Limb (tissue), 2 donors: ENCODE measurements around the gene CTDSP1.
A peak's percentile ranks its signal among the peaks of the same experiment; 100 is the strongest.

Experiments used
- DNase-seq, 2 donors: peaks; one replicate each; pipeline ENCODE4 v3.0.0-alpha.2; 2016; ENCODE audit errors: extremely low spot score in 2 of 2

The CTDSP1 gene

GRCh38 chr2:218398437-218399390 is 954 bp upstream of the CTDSP1 start:
- DNase-seq: peak; percentile 71 to 91

- peak; percentile 27 to 73 for DNase-seq
Measured at GRCh38 chr2:218400167-218400929, 680 bp downstream of the CTDSP1 start.

DNA sequence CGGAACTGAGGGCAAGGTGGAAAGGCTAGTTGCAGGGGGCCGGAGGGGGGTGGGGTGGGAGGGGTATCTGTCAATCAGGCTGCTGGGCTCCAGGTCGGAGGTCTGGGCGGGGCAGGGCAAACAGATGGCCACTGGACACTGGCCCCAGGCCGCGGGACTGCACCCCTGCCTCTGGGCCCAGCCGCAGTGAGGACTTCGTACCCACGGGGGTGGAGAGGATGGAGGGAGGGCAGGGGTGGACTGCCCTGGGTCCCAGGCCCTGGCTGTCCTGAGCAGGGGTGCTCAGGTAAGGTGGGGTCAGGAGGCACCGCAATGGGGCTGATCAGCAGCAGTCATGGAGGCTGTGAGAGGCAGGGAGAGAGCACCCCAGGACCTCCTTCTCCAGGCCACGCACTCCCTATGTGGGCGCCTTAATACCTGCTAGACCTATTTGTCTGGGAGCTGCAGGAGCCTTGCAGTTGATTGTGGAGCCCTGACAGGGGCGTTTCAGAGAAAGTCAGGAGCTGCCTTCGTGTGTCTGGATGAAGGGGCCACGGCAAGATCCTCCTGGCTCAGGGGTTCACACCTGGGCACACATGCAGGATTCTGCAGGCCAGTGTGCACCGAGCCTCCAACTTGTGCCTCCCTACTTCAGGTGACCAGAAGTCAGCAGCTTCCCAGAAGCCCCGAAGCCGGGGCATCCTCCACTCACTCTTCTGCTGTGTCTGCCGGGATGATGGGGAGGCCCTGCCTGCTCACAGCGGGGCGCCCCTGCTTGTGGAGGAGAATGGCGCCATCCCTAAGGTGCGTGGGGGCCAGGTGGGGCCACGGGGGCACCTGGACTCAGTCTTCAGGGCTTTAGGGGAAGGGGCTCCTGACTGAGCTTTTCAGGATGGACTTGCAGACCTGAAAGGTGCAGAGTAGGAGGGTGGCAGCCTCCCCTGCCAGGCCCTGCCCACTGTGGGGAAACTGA is 1.5 kb downstream of the CTDSP1 start:
- DNase-seq: no peak

DNA sequence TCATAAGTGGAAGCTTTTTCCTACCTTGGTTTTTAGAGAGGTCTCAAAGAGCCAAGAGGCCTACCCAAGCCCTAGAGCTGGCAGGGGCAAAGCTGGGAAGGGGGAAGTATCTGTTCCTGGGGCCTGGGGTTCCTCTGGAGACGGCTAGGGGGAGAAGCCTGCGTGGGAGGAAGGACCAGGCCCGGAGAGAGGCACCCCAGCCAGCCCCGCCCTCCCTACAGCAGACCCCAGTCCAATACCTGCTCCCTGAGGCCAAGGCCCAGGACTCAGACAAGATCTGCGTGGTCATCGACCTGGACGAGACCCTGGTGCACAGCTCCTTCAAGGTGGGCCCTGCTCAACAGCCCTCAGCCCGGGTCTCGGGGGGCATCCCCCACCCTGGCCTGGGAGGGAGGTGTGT is 2.2 kb downstream of the CTDSP1 start:
- DNase-seq: no peak

DNA sequence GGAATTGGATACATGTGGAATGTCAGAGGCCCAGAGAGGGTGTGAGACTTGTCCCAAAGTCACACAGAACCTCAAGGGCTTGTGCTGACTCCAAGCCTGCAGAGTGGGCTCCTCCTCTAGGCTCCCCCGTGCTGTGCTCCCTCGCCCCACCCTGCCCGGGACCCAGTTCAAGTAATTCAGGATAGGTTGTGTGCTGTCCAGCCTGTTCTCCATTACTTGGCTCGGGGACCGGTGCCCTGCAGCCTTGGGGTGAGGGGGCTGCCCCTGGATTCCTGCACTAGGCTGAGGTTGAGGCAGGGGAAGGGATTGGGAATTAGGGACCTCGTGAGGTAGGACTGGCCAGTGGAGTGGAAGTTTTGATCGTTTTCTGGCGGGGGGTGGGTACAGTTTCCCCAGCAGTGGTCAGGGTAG is 2.8 kb downstream of the CTDSP1 start:
- no peak for DNase-seq

GRCh38 chr2:218402911-218403411 is 3.3 kb downstream of the CTDSP1 start:
- DNase-seq: no peak

GRCh38 chr2:218403810-218404209 is 4.1 kb downstream of the CTDSP1 start:
- DNase-seq: no peak

DNA sequence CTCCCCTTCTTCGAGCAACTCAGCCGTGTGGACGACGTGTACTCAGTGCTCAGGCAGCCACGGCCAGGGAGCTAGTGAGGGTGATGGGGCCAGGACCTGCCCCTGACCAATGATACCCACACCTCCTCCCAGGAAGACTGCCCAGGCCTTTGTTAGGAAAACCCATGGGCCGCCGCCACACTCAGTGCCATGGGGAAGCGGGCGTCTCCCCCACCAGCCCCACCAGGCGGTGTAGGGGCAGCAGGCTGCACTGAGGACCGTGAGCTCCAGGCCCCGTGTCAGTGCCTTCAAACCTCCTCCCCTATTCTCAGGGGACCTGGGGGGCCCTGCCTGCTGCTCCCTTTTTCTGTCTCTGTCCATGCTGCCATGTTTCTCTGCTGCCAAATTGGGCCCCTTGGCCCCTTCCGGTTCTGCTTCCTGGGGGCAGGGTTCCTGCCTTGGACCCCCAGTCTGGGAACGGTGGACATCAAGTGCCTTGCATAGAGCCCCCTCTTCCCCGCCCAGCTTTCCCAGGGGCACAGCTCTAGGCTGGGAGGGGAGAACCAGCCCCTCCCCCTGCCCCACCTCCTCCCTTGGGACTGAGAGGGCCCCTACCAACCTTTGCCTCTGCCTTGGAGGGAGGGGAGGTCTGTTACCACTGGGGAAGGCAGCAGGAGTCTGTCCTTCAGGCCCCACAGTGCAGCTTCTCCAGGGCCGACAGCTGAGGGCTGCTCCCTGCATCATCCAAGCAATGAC is 4.8 kb downstream of the CTDSP1 start:
- DNase-seq: peak in 1 of 2 donors; percentile 42

DNA sequence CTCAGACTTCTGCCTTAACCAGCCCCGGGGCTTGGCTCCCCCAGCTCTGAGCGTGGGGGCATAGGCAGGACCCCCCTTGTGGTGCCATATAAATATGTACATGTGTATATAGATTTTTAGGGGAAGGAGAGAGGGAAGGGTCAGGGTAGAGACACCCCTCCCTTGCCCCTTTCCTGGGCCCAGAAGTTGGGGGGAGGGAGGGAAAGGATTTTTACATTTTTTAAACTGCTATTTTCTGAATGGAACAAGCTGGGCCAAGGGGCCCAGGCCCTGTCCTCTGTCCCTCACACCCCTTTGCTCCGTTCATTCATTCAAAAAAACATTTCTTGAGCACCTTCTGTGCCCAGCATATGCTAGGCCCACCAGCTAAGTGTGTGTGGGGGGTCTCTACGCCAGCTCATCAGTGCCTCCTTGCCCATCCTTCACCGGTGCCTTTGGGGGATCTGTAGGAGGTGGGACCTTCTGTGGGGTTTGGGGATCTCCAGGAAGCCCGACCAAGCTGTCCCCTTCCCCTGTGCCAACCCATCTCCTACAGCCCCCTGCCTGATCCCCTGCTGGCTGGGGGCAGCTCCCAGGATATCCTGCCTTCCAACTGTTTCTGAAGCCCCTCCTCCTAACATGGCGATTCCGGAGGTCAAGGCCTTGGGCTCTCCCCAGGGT is 5.5 kb downstream of the CTDSP1 start:
- DNase-seq: peak in 1 of 2 donors; percentile 55

GRCh38 chr2:218405746-218406208 is 6.1 kb downstream of the CTDSP1 start:
- no peak for DNase-seq

- DNase-seq: peak; percentile 97
Measured at GRCh38 chr2:218406209-218406948, 6.7 kb downstream of the CTDSP1 start.

- peak; percentile 67 to 71 for DNase-seq
Measured at GRCh38 chr2:218406949-218407618, 7.4 kb downstream of the CTDSP1 start.

GRCh38 chr2:218407717-218408116 is 8.0 kb downstream of the CTDSP1 start:
- DNase-seq: no peak

GRCh38 chr2:218418321-218418716 is 18.7 kb downstream of the CTDSP1 start:
- no peak for DNase-seq

DNA sequence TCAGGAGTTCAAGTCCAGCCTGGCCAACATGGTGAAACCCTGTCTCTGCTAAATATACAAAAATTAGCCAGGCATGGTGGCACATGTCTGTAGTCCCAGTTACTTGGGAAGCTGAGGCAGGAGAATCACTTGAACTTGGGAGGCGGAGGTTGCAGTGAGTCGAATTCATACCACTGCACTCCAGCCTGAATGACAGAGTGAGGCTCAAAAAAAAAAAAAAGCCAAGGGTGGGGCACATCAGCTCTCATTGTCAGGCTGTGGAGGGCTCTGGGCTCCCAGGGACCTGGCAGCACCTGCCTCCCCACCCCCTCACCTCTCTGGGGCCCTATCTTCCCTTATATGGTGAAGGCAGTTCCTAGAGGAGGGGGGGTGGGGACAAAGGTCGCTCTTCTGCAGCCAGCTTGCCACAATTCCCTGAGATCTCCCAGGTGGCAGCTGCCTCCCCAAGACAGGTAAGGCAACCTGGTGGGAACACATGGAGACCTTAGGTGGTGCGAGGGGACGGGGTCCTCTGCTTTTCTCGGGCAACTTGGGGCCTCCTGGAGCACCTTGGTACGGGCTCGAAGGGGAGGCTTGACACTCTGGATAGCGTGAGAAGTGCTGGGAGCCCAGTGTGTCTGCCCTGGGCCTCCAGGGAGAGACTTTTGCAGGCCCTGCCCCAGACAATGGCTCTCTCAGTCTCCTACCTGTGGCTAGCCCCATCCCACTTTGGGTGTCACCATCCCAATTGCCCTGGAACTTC is 19.2 kb downstream of the CTDSP1 start, which contains the start of gene VIL1:
Gene VIL1, plus strand, starts transcription at position 407 of the 742 bp plus-strand sequence. CDS start 4,656 bp downstream, outside the sequence.
- no peak for DNase-seq

DNA sequence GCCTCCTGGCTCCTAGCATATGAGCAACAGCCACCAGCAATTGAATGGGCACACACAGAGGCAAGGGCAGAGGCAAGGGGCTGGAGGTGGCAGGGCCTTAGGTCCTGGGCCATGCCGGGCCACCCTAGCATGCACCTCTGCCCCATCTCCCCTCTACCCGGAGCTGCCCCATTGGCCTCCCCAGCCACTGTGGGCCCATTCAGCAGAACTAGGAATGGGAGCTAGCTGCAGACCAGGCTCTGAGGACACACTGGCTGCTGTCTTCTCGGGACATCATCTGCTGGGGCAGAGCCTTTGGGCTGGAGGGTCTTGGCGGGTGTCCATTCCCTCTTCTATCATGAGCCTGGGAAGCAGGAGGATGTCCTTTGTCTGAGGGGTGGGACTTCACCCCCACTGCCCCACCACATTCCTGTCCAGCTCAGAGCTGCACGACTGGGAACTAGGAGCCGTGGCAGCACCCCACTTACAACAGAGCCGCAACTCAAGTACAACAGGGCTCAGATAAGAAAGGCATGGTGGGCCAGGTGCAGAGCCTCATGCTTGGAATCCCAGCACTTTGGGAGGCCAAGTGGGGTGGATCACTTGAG is 20.1 kb downstream of the CTDSP1 start:
- DNase-seq: no peak

- DNase-seq: no peak
Measured at GRCh38 chr2:218421027-218421426, 21.4 kb downstream of the CTDSP1 start.
